Epithelial cell of proximal tubule (primary cell): ENCODE data around the gene AMIGO3. TPM values are rescaled to one million over a fixed set of nuclear protein-coding genes. Genes with fewer than 3 reads are reported as not detected.
A peak's percentile ranks its signal among the peaks of the same experiment; 100 is the strongest.

ENCODE experiments used
- DNase-seq: peaks from one replicate; pipeline ENCODE4 v3.0.0-alpha.2; 2011; ENCODE audit warnings: low read depth
- H3K4me3 ChIP-seq: 2 replicates; pipeline ENCODE4 v1.5.1; 2011; ENCODE audit warnings: low read depth, mild to moderate bottlenecking, low read length
- total RNA-seq: library from RNA; depleted of rRNA; stranded (reverse); fragments of >200 nt; gene quantifications from 2 replicates; pipeline ENCODE4 v1.2.3, GENCODE V29; 2015
- TF ChIP-seq, protein P1 (sequence below): conservative IDR thresholded peaks from 2 replicates; pipeline ENCODE4 v1.5.1; 2012; ENCODE audit warnings: low read depth, mild to moderate bottlenecking, low read length

AMIGO3 gene
- total RNA-seq, 1 donor from 2014 or later = 0.86 TPM

DNA sequence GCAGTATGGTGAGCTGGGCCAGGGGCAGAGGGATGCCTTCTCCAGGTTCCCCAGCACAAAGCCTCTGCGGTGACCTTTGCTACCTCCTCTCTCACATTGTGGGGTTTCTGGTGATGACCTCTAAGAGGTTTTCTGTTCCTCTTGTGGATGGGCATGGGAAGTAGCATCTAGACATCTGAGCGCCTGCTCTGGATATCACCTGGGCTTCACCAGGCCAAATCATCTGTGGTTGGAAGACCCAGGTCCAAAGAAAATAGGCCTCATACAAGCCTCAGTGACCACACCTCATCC, 38.3 kb downstream of the AMIGO3 start:
- DNase-seq = no peak
- TF ChIP-seq, protein P1, sequence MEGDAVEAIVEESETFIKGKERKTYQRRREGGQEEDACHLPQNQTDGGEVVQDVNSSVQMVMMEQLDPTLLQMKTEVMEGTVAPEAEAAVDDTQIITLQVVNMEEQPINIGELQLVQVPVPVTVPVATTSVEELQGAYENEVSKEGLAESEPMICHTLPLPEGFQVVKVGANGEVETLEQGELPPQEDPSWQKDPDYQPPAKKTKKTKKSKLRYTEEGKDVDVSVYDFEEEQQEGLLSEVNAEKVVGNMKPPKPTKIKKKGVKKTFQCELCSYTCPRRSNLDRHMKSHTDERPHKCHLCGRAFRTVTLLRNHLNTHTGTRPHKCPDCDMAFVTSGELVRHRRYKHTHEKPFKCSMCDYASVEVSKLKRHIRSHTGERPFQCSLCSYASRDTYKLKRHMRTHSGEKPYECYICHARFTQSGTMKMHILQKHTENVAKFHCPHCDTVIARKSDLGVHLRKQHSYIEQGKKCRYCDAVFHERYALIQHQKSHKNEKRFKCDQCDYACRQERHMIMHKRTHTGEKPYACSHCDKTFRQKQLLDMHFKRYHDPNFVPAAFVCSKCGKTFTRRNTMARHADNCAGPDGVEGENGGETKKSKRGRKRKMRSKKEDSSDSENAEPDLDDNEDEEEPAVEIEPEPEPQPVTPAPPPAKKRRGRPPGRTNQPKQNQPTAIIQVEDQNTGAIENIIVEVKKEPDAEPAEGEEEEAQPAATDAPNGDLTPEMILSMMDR = no peak
- H3K4me3 ChIP-seq = no peak overlapping the region

- H3K4me3 ChIP-seq = no peak overlapping the region
- DNase-seq = no peak
- TF ChIP-seq, protein P1 = no peak
These were observed 38.8 kb downstream of the AMIGO3 start for GRCh38 chr3:49680493-49681231.

- no peak for DNase-seq
- TF ChIP-seq, protein P1 = no peak
- H3K4me3 ChIP-seq = no peak overlapping the region
These were observed 43.6 kb downstream of the AMIGO3 start for GRCh38 chr3:49675912-49676311.

DNA sequence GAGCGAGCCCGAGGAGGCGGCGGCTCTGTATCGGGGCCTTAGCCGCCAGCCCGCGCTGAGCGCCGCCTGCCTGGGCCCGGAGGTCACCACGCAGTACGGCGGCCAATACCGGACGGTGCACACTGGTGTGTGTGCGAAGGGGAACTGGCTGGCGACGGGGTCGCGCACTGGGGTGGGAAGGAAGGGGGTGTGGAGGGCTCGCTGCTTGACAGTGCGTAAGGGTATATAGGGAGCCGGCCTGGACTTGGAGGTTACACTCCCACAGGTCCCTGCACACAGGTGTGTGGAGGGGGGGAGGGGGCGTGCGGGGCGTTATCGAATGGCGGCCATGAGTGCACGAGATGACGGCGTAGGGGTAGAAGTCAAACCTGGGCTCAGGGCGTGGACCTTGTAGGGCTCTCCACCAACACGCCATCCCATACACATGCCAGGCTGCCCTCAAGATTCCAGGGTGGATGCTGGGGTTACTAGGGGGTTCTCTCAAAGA, 44.9 kb downstream of the AMIGO3 start:
- TF ChIP-seq, protein P1 = no peak
- no peak for DNase-seq
- peak overlapping the region; percentile 91 for H3K4me3 ChIP-seq

GRCh38 chr3:49673715-49674496, 45.6 kb downstream of the AMIGO3 start, which contains the start of gene APEH:
Gene APEH (plus strand): TSS chr3:49674351. CDS start chr3:49674402, 51 bp downstream.
- peak; percentile 76 for DNase-seq
- TF ChIP-seq, protein P1 = no peak
- peak within 1 kb of the TSS; percentile 91 for H3K4me3 ChIP-seq

DNA sequence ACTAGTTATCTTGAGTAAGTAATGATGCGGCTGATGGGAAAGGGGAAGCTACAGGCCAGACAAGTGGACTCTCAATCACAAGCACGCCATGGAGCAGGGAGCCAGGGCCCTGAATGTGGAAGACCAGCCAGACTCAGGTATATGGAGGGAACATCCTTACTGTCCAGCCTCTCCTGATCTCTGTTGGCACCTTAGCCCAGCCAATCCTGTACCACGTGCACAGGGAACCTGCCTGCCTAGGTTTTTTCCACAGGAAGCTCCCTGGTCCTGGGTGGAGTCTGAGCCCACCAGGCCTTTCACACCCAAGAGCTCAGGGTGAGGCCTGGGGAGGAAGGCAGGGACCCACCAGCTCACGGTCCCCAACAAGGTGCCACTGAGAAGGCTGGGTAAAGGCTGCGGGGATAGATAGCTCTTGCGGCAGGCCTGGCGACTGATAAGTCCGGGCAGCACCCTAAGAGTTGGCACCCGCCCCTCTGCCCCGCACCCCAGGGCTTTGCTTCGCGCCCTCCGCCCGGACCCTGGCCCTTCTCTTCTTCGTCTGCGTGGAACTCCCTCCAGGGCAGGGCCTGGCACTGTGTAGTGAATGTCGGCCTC, 46.3 kb downstream of the AMIGO3 start:
- DNase-seq = no peak
- peak overlapping the region; percentile 91 for H3K4me3 ChIP-seq
- TF ChIP-seq, protein P1 = no peak
